Measurements from ENCODE around the gene USP44. TPM values are rescaled to one million over a fixed set of nuclear protein-coding genes. Genes with fewer than 3 reads are reported as not detected.
"Not testable (repeated sequence)": the region's sequence is repeated elsewhere in the genome, so short reads cannot be mapped to it uniquely, and the experiment has no call there.

The USP44 gene
- total RNA-seq: 1.0 TPM
- long read RNA-seq, partial matches to known transcripts: 0 of 2 reads
- long read RNA-seq, other reads (novel, unspliced or antisense): 2 of 2 reads

DNA sequence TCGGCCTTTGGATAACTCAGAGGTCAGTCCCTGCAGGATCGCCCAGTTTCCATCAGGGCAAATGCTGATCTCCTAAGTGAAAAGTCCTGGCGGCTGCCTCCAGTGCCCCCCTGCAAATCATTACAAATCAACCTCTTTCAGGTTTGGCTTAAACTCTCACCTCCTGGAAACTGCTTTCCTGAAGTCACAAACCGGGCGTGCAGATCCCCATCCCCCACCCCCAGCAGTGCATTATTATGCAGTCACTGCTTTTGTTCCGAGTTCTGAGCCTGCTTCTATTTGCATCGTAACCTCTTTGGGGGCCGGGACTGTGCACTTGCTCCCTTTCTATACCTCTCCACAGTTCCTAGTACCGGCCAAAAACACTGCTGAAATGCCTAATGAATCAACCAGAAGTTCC, at the start of gene USP44:
Gene USP44, minus strand, starts transcription at position 172 of the 400 bp plus-strand sequence. CDS start 17,220 bp downstream, outside the sequence.
- DNase-seq (no peak), ATAC-seq (no peak)
- intact Hi-C loops (cut with micrococcal nuclease): no loop called here

GRCh38 chr12:95600567-95600966, 49.3 kb upstream of the USP44 start:
- DNase-seq: peak; percentile 67
- intact Hi-C loops (cut with micrococcal nuclease): no loop called here
- peak; percentile 80 for ATAC-seq

DNA sequence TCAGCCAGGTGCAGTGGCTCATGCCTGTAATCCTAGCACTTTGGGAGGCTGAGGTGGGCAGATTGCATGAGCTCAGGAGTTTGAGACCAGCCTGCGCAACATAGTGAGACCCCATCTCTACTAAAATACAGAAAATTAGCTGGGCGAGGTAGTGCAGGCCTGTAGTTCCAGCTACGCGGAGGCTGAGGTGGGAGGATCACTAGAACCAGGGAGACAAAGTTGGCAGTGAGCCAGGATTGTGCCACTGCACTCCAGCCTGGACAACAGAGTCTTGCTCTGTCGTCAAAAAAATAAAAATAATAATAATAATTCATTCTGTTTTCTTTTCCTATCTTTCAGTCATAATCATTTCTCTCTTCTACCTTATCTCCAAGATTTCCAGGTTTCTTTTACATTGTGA, 48.6 kb upstream of the USP44 start:
- no peak for ATAC-seq
- intact Hi-C loops (cut with micrococcal nuclease): no loop called here
- DNase-seq: no peak

- intact Hi-C loops (cut with micrococcal nuclease): no loop called here
- DNase-seq (no peak), ATAC-seq (no peak)
Measured at GRCh38 chr12:95594136-95594535, 42.9 kb upstream of the USP44 start.

DNA sequence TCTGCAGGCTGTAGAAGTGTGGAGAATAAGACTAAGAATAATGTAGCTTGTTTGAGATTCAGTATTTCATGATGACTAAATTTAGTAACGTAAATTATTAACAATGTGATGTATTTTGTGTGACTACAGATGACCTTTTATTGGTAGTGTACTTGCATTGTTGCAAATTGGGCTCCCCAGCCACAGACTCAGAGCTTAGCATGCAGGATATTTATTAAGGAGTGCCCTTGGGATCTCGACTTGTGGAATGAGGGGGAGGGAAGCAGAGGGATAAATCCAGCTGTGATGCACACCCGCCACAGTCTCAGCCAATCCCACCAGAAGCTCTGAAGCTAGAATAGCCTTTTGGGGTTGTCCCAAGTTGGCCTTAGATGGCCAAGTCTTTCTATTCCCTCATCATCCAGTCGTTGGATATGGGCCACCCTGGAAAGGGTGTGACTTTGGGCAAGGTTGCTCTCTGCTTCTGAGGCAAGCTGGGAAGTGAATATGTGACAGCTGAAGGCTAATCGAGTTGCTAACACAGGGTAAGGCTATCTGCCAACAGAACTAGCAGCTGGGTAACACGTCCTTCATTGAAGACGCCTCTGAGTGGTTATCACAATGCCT, 42.1 kb upstream of the USP44 start:
- ATAC-seq (peak; percentile 99), DNase-seq (peak; percentile 67)
- intact Hi-C loops (cut with micrococcal nuclease): no loop called here

DNA sequence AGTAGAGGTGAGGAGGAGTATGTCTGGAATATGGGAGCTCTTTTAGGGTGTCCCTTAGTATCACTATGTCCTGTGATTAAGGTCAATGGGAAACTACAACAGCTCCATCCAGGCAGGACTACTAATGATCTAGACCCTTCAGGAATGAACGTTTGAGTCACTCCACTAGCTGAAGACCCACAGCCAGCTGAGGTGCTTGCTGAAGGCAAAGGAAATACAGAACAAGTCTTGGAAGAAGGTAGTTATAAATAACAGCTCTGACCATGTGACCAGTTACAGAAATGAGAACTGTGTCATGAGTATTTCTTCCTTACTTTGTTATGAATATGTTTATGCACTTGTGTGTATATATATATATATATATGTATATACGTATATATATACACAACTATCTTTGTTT, 40.5 kb upstream of the USP44 start:
- DNase-seq: no peak
- no peak for ATAC-seq
- intact Hi-C loops (cut with micrococcal nuclease): no loop called here

GRCh38 chr12:95590775-95591174, 39.5 kb upstream of the USP44 start:
- no peak for DNase-seq
- intact Hi-C loops (cut with micrococcal nuclease): no loop called here

DNA sequence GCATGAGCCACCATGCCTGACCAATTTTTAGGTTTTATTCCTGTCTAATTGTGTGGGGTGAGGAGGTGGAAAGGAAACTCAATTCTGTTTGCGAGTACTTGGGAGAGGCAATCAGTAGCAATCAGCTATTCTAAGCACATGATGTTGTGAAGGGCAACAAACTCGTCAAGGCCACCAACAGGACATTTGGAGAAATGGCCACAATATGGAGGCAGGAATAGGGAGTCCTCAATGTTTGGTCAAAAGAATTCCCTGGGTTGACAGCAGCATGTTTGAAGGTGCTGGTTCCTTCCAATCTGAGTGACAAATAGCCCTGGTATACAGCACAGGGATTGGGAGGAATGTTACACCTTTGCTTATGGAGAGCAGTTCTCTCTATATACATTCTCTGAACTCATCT, 32.7 kb upstream of the USP44 start:
- intact Hi-C loops (cut with micrococcal nuclease): loop anchor here (5.0 kb wide), 1 partner anchor 233 kb away; no protein-coding TSS in a partner anchor
- ATAC-seq (no peak), DNase-seq (no peak)

More at GRCh38 chr12:95590775-95591174, 39.5 kb upstream of the USP44 start:
- no peak for ATAC-seq

DNA sequence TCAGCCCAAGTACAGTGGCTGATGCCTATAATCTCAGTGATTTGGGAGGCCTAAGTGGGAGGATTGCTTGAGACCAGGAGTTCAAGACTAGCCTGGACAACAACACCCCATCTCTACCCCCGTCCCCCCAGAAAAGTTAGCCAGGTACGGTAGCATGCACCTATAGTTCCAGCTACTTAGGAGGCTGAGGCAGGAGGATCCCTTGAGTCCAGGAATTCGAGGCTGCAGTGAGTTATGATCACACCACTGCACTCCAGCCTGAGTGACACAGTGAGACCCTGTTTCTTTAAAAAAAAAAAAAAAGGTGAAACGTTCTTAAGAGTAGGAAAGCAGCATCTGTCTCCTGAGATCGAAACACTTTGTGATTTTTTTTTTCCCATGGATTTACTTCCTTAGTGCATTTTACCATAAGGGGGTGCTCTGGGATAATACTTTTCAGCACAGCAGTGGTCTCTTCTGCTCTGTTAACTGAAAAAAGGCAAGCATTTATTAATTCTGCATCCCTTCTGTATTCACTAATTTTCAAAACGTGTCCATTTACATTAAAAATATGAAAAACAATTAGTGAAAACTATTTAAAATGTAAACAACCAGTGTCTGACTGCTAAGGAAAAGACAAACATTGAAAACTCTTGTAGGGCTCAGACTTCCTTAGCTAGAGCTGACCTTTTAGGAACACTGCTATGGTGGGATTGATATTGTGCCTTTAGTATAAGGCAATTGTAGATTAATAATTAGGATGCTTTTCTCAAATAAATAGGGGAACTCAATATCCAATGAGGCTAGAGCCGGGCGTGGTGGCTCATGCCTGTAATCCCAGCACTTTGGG, 31.2 kb upstream of the USP44 start:
- ATAC-seq (peak; percentile 70), DNase-seq (no peak)
- intact Hi-C loops (cut with micrococcal nuclease): loop anchor here (5.0 kb wide), 1 partner anchor 235 kb away; no protein-coding TSS in a partner anchor

GRCh38 chr12:95577820-95578219, 26.5 kb upstream of the USP44 start:
- ATAC-seq (no peak), DNase-seq (no peak)
- intact Hi-C loops (cut with micrococcal nuclease): no loop called here

DNA sequence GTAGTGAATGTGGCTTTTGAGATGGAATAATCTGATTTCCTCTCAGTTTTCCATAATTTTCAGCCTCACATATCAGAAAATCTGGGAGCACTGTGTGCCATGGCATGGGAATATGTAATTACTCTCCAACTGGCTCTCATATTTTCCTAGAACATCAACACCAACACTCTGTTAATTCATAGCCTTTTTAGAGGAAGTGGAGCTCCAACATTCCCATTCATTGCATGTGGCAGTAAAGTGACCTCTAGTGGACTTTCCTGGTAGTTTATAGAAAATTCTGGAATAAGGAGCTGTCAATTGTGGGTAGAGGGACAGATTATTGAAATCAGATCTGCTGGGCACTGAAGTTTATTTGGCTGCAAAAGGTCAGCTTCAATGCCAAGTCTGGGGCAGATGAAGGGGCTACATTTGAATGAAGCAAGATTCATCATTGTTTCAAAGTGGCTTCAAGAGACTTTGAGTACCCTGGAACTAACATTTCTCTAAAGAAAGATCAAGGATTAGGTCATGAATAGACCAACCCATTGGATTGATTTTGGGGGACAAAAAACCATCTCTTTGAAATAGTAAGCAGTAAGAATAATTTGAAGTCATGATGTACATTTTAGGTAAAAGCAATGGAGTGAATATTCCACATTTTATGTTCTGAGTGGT, 23.6 kb upstream of the USP44 start:
- DNase-seq (no peak), ATAC-seq (no peak)
- intact Hi-C loops (cut with micrococcal nuclease): no loop called here

GRCh38 chr12:95573951-95574576, 22.8 kb upstream of the USP44 start:
- no peak for DNase-seq
- ATAC-seq: no peak
- intact Hi-C loops (cut with micrococcal nuclease): no loop called here

DNA sequence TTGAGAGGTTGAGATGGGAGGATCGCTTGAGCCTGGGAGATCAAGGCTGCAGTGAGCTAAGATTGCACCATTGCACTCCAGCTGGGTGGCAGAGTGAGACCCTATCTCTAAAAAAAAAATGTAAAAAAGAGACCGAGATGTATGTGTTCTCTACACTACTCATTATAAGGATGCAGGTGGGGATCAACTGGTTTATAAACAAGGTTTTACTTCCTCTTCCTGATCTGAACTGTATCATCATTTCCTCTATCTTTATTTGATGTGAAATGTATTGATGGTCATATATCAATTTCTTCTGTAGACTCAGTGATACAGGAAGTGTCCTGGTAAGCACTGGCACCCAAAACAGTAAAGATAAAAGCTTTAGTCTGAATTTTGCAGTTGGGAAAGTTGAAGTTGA, 20.1 kb upstream of the USP44 start:
- intact Hi-C loops (cut with micrococcal nuclease): no loop called here
- DNase-seq (no peak), ATAC-seq (no peak)

GRCh38 chr12:95568045-95568444, 16.8 kb upstream of the USP44 start:
- ATAC-seq; intact Hi-C loops (cut with micrococcal nuclease); DNase-seq: not testable (repeated sequence)

GRCh38 chr12:95557625-95558024, 6.3 kb upstream of the USP44 start:
- ATAC-seq (no peak), DNase-seq (no peak)
- intact Hi-C loops (cut with micrococcal nuclease): no loop called here

- ATAC-seq: no peak
- intact Hi-C loops (cut with micrococcal nuclease): no loop called here
Measured at GRCh38 chr12:95554532-95555071, 3.3 kb upstream of the USP44 start.

GRCh38 chr12:95553197-95553943, 2.1 kb upstream of the USP44 start:
- DNase-seq (no peak), ATAC-seq (no peak)
- intact Hi-C loops (cut with micrococcal nuclease): no loop called here

More at GRCh38 chr12:95554532-95555071, 3.3 kb upstream of the USP44 start:
- DNase-seq: no peak

DNA sequence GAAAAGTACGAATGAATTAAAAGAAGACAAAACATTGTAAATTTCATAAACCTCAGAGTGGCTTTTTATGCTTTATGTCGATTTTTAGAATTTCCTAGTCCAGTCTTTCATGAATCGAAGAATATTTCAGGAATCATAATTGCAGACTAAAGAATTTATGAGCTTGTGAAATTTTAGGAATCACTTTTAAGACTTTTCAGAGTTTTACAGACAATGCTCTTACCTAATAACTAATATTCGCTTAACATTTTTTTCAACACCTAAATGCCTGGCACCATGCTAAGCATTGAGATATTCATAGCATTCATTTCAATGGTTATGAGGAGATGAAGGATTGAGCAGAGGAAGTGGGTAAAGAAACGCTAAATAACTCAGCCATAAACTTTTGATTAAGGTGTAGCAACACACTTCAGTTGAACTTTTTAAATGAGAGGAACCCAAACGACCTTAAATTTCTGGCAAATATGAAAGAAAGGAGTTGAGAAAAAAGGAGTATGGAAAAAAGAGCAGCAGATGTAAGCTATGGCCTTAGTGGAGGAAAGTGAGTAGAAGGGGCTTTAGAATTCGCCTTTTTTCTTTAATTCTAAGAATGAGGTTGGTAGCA, 739 bp upstream of the USP44 start:
- ATAC-seq (no peak), DNase-seq (no peak)
- intact Hi-C loops (cut with micrococcal nuclease): no loop called here
